A673 (cell line): Measurements from ENCODE around the gene METRNL.

ENCODE experiments used
- EZH2 ChIP-seq: fragments of 200-600 bp; sonication (generic); IDR thresholded peaks from 2 replicates; pipeline ENCODE4 v1.6.1; 2017; ENCODE audit warnings: borderline replicate concordance, low read depth, mild to moderate bottlenecking, mixed read lengths, antibody characterized with exemption, low read length; ENCODE audit not compliant: poor library complexity, severe bottlenecking
- TF ChIP-seq, protein P1 (sequence below): fragments of 300-800, 200-600 bp; sonication (generic); conservative IDR thresholded peaks from 2 replicates; pipeline ENCODE4 v1.5.1; 2017; ENCODE audit warnings: low read depth, mild to moderate bottlenecking, antibody characterized with exemption, low read length, moderate library complexity, mixed read lengths

DNA sequence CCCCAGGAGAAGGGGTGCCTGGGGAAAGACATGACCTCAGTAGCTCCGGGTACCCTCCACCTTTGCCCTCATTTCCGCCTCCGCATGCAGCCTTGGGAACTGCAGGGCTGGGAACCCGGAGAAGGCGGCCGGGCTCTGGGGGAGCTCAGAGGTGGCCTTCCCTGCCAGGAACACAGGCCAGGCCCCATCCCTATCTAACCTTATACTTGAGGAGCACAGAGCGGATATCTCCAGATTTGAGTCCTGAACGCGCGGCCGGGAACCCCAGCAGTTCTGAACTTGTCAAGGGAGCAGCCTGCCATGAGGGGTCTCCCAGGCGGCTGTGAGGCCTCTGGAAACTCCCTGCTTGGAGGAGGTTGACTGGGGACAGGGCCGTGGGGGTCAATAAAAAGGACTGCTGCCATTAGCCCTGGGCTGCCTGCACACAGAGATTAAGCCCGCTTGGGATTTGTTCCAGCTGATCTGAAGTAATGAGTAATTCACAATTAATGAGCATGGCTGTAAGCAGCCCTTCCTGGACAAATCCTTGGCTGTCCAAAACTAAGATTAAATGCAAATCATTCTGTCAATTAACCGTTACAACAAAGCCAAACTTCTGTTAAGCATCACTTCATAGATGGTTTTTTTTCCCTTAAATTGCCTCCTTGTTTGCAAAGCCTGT lies 26.3 kb upstream of the METRNL start:
- TF ChIP-seq, protein P1, sequence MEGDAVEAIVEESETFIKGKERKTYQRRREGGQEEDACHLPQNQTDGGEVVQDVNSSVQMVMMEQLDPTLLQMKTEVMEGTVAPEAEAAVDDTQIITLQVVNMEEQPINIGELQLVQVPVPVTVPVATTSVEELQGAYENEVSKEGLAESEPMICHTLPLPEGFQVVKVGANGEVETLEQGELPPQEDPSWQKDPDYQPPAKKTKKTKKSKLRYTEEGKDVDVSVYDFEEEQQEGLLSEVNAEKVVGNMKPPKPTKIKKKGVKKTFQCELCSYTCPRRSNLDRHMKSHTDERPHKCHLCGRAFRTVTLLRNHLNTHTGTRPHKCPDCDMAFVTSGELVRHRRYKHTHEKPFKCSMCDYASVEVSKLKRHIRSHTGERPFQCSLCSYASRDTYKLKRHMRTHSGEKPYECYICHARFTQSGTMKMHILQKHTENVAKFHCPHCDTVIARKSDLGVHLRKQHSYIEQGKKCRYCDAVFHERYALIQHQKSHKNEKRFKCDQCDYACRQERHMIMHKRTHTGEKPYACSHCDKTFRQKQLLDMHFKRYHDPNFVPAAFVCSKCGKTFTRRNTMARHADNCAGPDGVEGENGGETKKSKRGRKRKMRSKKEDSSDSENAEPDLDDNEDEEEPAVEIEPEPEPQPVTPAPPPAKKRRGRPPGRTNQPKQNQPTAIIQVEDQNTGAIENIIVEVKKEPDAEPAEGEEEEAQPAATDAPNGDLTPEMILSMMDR: no peak
- no peak for TF ChIP-seq EZH2
